Mesenchymal stem cell (in vitro differentiated cells and primary cell): ENCODE data around the gene TTC24.
"Not testable (repeated sequence)": the region's sequence is repeated elsewhere in the genome, so short reads cannot be mapped to it uniquely, and the experiment has no call there.

Experiments used
- DNase-seq: peaks from one replicate; pipeline ENCODE4 v3.0.0-alpha.2; 2013
- H2AFZ ChIP-seq: one replicate; pipeline ENCODE4 v1.6.1; 2013; ENCODE audit warnings: low read depth, mild to moderate bottlenecking, control low read depth, inconsistent platforms, low read length, moderate library complexity
- H2AK5ac ChIP-seq: 2 replicates; pipeline ENCODE4 v1.6.1; 2013; ENCODE audit warnings: low read length, moderate library complexity, mild to moderate bottlenecking, inconsistent platforms; ENCODE audit not compliant: severe bottlenecking
- H2BK120ac ChIP-seq: one replicate; pipeline ENCODE4 v1.6.1; 2013; ENCODE audit warnings: low read depth, mild to moderate bottlenecking, inconsistent platforms, low read length, moderate library complexity
- H2BK12ac ChIP-seq, 2 experiments: one replicate each; pipeline ENCODE4 v1.6.1; 2013; ENCODE audit warnings: inconsistent platforms in 2 of 2, low read length in 2 of 2, mild to moderate bottlenecking in 2 of 2, moderate library complexity in 2 of 2, control low read depth in 1 of 2
- H2BK15ac ChIP-seq: one replicate; pipeline ENCODE4 v1.6.1; 2013; ENCODE audit warnings: mild to moderate bottlenecking, low read depth, inconsistent platforms; ENCODE audit not compliant: poor library complexity, severe bottlenecking
- H2BK5ac ChIP-seq: 2 replicates; pipeline ENCODE4 v1.6.1; 2013; ENCODE audit warnings: low read depth, mild to moderate bottlenecking, low read length, control low read depth, inconsistent platforms; ENCODE audit not compliant: poor library complexity, severe bottlenecking
- H3K14ac ChIP-seq, 2 experiments: one replicate each; pipeline ENCODE4 v1.6.1; 2013; ENCODE audit warnings: inconsistent platforms in 2 of 2, low read length in 2 of 2, control low read depth in 1 of 2, mild to moderate bottlenecking in 1 of 2, moderate library complexity in 1 of 2
- H3K18ac ChIP-seq, 2 experiments: one replicate each; pipeline ENCODE4 v1.6.1; 2013; ENCODE audit warnings: inconsistent platforms in 2 of 2, low read length in 2 of 2, control low read depth in 1 of 2, low read depth in 1 of 2, mild to moderate bottlenecking in 1 of 2
- H3K23ac ChIP-seq, 2 experiments: one replicate each; pipeline ENCODE4 v1.6.1; 2013; ENCODE audit warnings: inconsistent platforms in 2 of 2, low read length in 2 of 2, mild to moderate bottlenecking in 2 of 2, moderate library complexity in 2 of 2, control low read depth in 1 of 2
- H3K27ac ChIP-seq: 2 replicates; pipeline ENCODE4 v1.5.1; 2013; ENCODE audit warnings: mild to moderate bottlenecking, moderate library complexity, low read length, control low read depth, inconsistent platforms; ENCODE audit not compliant: poor library complexity, severe bottlenecking
- H3K27me3 ChIP-seq, 2 experiments: 2 replicates each; pipeline versions ENCODE4 v1.6.1 to v1.7.0; 2013; ENCODE audit warnings: low read length in 2 of 2, mild to moderate bottlenecking in 2 of 2, moderate library complexity in 2 of 2, control low read depth in 1 of 2, inconsistent platforms in 1 of 2; ENCODE audit not compliant: control insufficient read depth in 1 of 2, insufficient read depth in 1 of 2
- H3K36me3 ChIP-seq, 2 experiments: 2 replicates each; pipeline versions ENCODE4 v1.6.1 to v1.7.0; 2013; ENCODE audit warnings: low read length in 2 of 2, control low read depth in 1 of 2, inconsistent platforms in 1 of 2, low read depth in 1 of 2, mild to moderate bottlenecking in 1 of 2; ENCODE audit not compliant: insufficient read depth in 2 of 2, control insufficient read depth in 1 of 2
- H3K4ac ChIP-seq, 2 experiments: one replicate each; pipeline ENCODE4 v1.6.1; 2013; ENCODE audit warnings: inconsistent platforms in 2 of 2, low read length in 2 of 2, mild to moderate bottlenecking in 2 of 2, moderate library complexity in 2 of 2, control low read depth in 1 of 2, low read depth in 1 of 2
- H3K4me1 ChIP-seq: 2 replicates; pipeline ENCODE4 v1.6.1; 2013; ENCODE audit warnings: low read depth, low read length, control low read depth; ENCODE audit not compliant: control insufficient read depth, insufficient read depth
- H3K4me2 ChIP-seq: 2 replicates; pipeline ENCODE4 v1.6.1; 2013; ENCODE audit warnings: low read length, mild to moderate bottlenecking, inconsistent platforms; ENCODE audit not compliant: poor library complexity, severe bottlenecking
- H3K4me3 ChIP-seq, 2 experiments: 2 replicates each; pipeline versions ENCODE4 v1.5.1 to v1.7.0; 2013; ENCODE audit warnings: low read length in 2 of 2, mild to moderate bottlenecking in 2 of 2, control low read depth in 1 of 2, low read depth in 1 of 2; ENCODE audit not compliant: insufficient read depth in 1 of 2
- H3K79me1 ChIP-seq: replicated peaks from 2 replicates; pipeline ENCODE4 v1.6.1; 2013; ENCODE audit warnings: mild to moderate bottlenecking, control low read depth, low read length, inconsistent platforms; ENCODE audit not compliant: poor library complexity, severe bottlenecking
- H3K9ac ChIP-seq: 2 replicates; pipeline ENCODE4 v1.7.0; 2013; ENCODE audit warnings: mild to moderate bottlenecking, low read length, moderate library complexity
- H3K9me3 ChIP-seq: 2 replicates; pipeline ENCODE4 v1.7.0; 2013; ENCODE audit warnings: mild to moderate bottlenecking, low read length; ENCODE audit not compliant: control insufficient read depth
- H4K8ac ChIP-seq: one replicate; pipeline ENCODE4 v1.6.1; 2013; ENCODE audit warnings: inconsistent platforms, mild to moderate bottlenecking, low read length, moderate library complexity
- H4K91ac ChIP-seq: one replicate; pipeline ENCODE4 v1.6.1; 2013; ENCODE audit warnings: mild to moderate bottlenecking, low read length, inconsistent platforms
- WGBS: methylation state at CpG from one replicate; pipeline ENCODE4 v1.1.7; 2013; ENCODE audit warnings: mixed read lengths; 5-methylcytosine and 5-hydroxymethylcytosine counted together

TTC24 gene

DNA sequence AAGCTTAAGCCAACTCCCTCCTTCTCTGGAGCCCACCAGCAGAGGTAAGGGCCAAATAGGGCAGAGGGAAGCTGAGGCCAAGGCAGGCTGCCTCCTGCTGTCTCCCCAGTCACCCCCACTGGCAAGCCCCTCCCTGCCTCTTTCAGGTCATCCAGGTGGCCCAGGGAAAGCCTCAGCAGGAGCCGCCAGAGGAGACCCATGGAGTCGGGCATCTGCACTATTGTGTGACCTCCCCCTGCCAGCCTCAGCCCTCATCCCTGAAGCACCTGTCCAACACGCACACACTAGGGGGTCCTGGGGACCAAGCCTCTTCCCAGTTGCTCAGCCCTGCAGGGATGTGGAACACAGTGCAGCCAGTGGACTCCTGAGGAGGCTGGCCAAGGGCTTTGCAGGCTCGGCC lies 6.8 kb downstream of the TTC24 start:
- Histone ChIP-seq H2BK12ac (no peak overlapping the region), H2AK5ac (no peak overlapping the region), H4K91ac (no peak overlapping the region), H3K4ac (no peak overlapping the region), H3K23ac (no peak overlapping the region), H3K18ac (no peak overlapping the region), H3K79me1 (no peaks in the 10 kb centered on the region), H2BK5ac (no peak overlapping the region), H3K14ac (no peak overlapping the region), H3K4me1 (peaks cover 7% of the 10 kb centered on the region), H2BK120ac (no peak overlapping the region), H4K8ac (no peak overlapping the region), H3K27ac (no peak overlapping the region), H3K4me2 (no peak overlapping the region), H2AFZ (no peak overlapping the region), H3K9ac (no peak overlapping the region), H3K36me3 (no peaks in the 10 kb centered on the region), H3K9me3 (no peaks in the 10 kb centered on the region), H2BK15ac (no peak overlapping the region), H3K27me3 (peaks cover 11 to 22% of the 10 kb centered on the region in 2 experiments), H3K4me3 (no peak overlapping the region)
- WGBS = 70% methylated on average over 4 of the region's 4 CpGs
- DNase-seq = no peak

DNA sequence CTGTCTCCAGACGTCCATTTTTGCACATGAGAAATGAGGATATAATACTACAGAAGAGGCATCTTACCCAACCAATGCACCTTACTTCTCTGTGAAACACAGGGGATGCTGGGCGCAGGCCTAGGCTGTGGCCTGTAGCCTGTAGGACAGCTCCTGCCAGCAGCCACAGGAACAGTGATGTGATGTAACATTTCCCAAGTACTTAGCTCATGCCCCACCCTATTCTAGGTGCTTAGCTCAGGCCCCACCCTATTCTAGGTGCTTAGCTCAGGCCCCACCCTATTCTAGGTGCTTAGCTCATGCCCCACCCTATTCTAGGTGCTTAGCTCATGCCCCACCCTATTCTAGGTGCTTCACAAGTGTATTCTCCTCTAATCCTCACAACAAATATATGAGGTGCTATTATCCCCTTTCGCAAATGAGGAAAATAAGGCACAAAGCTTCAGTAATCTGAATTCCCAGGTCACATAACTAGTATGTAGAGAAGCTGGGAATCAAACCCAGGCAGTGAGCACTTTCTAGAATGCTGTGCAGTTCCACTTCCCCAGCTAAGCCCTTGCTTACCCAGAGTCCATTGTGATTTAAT lies 7.5 kb downstream of the TTC24 start:
- Histone ChIP-seq H3K79me1 (peaks cover 1% of the 10 kb centered on the region), H4K8ac (no peak overlapping the region), H3K23ac (no peak overlapping the region), H3K27ac (no peak overlapping the region), H2AFZ (no peak overlapping the region), H3K36me3 (no peaks in the 10 kb centered on the region), H3K27me3 (peaks cover 11 to 22% of the 10 kb centered on the region in 2 experiments), H3K9ac (no peak overlapping the region), H3K18ac (no peak overlapping the region), H3K4me2 (no peak overlapping the region), H3K4me1 (peaks cover 8% of the 10 kb centered on the region), H2AK5ac (no peak overlapping the region), H3K4me3 (no peak overlapping the region), H2BK12ac (no peak overlapping the region), H3K9me3 (no peaks in the 10 kb centered on the region), H3K14ac (no peak overlapping the region), H3K4ac (no peak overlapping the region), H4K91ac (no peak overlapping the region), H2BK120ac (no peak overlapping the region), H2BK15ac (no peak overlapping the region), H2BK5ac (no peak overlapping the region)
- WGBS = 96% methylated on average over 3 of the region's 3 CpGs
- DNase-seq = no peak

DNA sequence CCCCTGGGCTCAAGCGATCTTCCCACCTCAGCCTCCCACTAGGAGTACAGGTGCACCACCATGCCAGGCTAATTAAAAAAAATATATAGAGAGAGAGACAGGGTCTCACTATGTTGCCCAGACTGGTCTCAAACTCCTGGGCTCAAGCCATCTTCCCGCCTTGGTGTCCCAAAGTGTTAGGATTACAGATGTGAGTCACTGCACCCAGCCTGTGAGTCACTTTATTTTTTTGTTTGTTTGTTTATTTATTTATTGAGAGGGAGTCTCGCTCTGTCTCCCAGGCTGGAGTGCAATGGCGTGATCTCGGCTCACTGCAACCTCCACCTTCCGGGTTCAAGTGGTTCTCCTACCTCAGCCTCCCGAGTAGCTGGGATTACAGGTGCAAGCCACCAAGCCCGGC lies 8.4 kb downstream of the TTC24 start:
- peaks cover 11 to 22% of the 10 kb centered on the region in 2 experiments for H3K27me3 ChIP-seq
- not testable (repeated sequence) for H3K9me3 ChIP-seq, H3K4ac ChIP-seq, H2BK15ac ChIP-seq, H3K79me1 ChIP-seq, H4K91ac ChIP-seq, H4K8ac ChIP-seq, H3K23ac ChIP-seq, H3K36me3 ChIP-seq, H3K4me2 ChIP-seq, H3K14ac ChIP-seq, H2AK5ac ChIP-seq, H3K9ac ChIP-seq, H2AFZ ChIP-seq, H3K4me3 ChIP-seq, H3K18ac ChIP-seq, H3K27ac ChIP-seq, H2BK120ac ChIP-seq, H2BK5ac ChIP-seq, H2BK12ac ChIP-seq
- H3K4me1 ChIP-seq = peaks cover 14% of the 10 kb centered on the region
- WGBS = 76% methylated on average over 8 of the region's 8 CpGs
- peak; percentile 34 for DNase-seq

DNA sequence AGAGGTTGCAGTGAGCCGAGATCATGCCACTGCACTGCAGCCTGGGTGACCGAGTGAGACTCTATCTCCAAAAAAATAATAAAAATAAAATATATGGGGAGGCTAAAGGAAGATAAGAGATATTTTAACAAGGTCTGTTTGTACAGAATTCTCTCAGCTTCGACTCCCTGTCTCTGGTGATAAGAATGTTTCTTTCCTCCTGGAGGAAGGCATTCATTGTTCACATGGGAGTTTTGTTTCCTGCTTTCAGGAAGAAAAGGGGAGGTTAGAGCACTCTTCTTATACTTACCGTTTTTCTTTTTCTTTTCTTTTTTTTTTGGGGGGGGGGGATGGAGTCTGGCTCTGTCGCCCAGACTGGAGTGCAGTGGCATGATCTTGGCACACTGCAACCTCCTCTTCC lies 10.0 kb downstream of the TTC24 start:
- H3K23ac ChIP-seq = no peak overlapping the region
- peaks cover 17% of the 10 kb centered on the region for H3K79me1 ChIP-seq
- no peak overlapping the region for H2BK12ac ChIP-seq
- H3K4me3 ChIP-seq = no peak overlapping the region
- H4K8ac ChIP-seq = no peak overlapping the region
- no peak overlapping the region for H3K27ac ChIP-seq
- peaks cover 12% of the 10 kb centered on the region for H3K4me1 ChIP-seq
- no peaks in the 10 kb centered on the region for H3K9me3 ChIP-seq
- no peak overlapping the region for H2BK5ac ChIP-seq
- H2BK15ac ChIP-seq = no peak overlapping the region
- H3K9ac ChIP-seq = no peak overlapping the region
- H3K36me3 ChIP-seq = peaks cover 13 to 21% of the 10 kb centered on the region in 2 experiments
- WGBS = 90% methylated on average over 1 of the region's 5 CpGs
- H3K14ac ChIP-seq = no peak overlapping the region
- H2AFZ ChIP-seq = no peak overlapping the region
- DNase-seq = no peak
- H3K18ac ChIP-seq = no peak overlapping the region
- H3K4me2 ChIP-seq = no peak overlapping the region
- H3K4ac ChIP-seq = no peak overlapping the region
- no peak overlapping the region for H4K91ac ChIP-seq
- H2AK5ac ChIP-seq = no peak overlapping the region
- H2BK120ac ChIP-seq = no peak overlapping the region
- H3K27me3 ChIP-seq = peaks cover 11 to 22% of the 10 kb centered on the region in 2 experiments
